Cardiac septum (tissue), 1 donor: ENCODE measurements around the gene TNK2. TPM values are rescaled to one million over a fixed set of nuclear protein-coding genes. Genes with fewer than 3 reads are reported as not detected.

Experiments
- DNase-seq: peaks from one replicate; pipeline ENCODE4 v3.0.0-alpha.2; 2020; ENCODE audit warnings: low spot score
- intact Hi-C: fragments of 100-400 bp; cut with DNase I; formaldehyde crosslinking; loops from one replicate; pipeline ENCODE4 v1.14.0; 2022
- total RNA-seq: library from RNA; stranded (reverse); fragmentation: NEBNext Ultra II Directional; extraction: Animal tissue kit (Norgen Biotek cat#: 25700); gene quantifications from one replicate; pipeline ENCODE4 v1.2.1, GENCODE V29; 2021
- donor health status: DM: no; HTN: no; CAD: no.

Gene TNK2
- total RNA-seq, 1 donor from 2014 or later: 48.3 TPM

DNA sequence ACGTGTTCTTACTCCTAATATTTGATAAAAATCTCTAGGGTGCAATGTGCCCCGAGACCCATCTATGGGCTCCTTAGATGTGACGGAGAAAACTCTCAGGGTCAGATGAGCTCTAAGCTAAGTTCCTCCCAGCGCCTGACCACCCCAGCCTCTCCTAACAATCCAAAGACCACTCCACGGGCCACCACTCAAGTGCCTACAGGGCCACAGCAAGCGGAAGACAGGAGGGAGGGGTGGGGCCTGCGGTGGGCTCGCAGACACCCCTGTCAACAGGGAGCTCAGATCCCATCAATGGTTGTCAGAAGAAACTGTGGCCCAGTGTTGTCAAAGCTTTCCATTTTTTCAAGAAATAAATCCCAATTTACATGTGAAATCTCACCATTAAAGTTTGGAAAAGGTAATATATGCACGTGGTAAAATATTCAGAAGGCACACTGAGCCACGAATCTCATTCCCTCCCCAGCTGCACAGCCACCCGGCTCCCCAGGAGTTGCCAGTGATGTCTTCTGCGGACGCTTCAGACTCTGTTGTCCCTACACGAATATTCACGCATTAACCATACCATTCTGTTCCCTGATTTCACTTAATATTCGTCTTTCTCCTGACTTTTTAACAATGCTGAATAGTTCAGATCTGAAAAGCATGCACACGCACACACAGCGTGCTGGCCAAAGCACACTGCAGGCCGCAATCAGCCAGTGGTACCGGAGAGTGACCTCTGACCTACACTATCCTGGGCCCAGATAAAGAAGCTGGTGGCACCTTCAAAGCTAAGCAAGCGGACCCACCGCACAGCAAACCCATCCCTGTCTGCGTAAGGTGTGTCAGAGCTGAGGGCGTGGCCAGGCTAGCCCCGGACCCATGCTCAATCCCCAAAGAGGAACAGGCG is 19.1 kb downstream of the TNK2 start:
- no peak for DNase-seq
- intact Hi-C loops: no loop called here

DNA sequence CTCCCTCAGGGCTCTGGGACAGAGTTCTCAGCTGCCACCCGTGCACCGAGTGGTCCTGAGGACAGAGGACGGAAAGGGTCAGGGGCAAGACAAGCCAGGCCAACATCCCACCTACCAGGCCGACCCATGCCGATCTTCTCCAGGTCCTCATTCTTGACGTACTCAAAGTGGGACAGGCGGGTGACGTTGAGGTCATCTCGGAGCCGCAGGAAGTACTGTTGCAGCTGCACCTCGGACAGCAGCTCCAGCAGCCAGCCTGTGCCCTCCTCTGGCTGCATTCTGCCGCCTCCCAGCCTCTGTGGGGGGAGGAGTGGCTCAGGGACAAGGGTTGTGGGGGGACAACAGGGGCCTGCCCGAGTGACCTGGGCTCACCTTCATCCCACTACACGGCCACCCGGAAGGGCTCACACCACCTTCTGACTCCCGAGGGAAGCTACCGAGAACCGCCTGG is 20.0 kb downstream of the TNK2 start:
- intact Hi-C loops: no loop called here
- DNase-seq: no peak

DNA sequence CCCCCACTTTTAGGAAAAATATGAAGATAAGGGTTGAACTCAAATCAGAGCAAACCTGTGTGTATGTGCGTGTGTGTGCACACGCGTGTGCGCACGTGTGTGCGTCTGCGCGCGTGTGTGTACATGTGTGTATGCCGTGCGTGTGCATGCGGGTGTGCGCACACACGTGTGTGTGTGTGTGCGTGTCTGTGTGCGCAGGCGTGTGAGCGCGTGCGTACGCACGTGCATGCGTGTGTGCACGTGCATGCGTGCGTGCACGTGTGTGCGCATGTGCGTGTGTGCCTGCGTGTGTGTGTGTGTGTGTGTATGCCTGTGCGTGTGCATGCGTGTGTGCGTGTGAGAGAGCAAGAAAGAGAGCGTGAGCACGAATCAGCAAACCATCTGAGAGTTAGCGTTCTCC is 20.7 kb downstream of the TNK2 start:
- DNase-seq: no peak

DNA sequence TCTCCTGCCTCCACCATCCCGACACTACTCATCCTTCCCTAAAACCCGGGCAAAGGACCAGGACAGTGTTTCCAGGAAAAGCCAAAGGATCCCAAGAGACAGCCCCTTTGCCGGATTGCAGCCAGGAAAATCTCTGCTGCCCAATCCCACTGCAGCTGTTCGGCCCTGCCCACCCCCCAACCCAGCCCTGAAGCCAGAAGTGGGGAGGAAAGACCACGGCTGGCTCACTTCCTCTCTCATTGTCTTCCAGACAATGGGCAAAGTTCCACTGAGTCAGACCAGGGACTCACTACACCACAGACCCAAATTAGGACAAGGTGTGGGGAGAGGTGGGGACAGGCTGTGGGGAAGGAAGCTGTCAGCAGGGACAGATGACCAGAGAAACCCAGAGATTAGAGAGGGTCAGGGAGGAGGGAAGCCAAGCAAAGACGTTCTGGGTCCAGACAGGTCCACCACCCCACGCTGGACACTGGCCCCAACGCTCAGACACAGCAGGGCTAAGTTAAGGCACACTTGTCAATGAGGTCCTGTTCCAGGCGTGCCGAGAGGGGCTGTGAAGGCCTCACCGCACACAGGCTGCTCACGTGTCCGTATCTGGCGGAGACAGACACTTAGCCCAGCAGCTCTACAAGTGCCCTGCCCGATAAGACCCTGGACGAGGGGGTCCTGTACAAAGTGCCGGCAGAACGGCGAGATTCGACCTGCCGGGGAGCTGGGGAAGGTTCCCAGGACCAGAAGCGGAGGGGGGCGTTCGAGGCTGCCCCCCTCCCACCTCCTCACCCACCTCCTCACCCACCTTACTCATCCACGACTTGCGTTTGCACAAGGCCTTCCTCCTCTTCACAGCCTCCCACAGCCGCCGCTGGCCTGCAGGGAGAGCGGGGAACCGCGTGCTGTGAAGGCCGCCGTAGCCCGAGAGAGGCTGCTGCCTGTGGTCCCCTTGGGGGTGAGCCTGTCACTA is 21.9 kb downstream of the TNK2 start:
- intact Hi-C loops: no loop called here
- DNase-seq: no peak

More for the DNA sequence above, 20.7 kb downstream of the TNK2 start:
- intact Hi-C loops: no loop called here

DNA sequence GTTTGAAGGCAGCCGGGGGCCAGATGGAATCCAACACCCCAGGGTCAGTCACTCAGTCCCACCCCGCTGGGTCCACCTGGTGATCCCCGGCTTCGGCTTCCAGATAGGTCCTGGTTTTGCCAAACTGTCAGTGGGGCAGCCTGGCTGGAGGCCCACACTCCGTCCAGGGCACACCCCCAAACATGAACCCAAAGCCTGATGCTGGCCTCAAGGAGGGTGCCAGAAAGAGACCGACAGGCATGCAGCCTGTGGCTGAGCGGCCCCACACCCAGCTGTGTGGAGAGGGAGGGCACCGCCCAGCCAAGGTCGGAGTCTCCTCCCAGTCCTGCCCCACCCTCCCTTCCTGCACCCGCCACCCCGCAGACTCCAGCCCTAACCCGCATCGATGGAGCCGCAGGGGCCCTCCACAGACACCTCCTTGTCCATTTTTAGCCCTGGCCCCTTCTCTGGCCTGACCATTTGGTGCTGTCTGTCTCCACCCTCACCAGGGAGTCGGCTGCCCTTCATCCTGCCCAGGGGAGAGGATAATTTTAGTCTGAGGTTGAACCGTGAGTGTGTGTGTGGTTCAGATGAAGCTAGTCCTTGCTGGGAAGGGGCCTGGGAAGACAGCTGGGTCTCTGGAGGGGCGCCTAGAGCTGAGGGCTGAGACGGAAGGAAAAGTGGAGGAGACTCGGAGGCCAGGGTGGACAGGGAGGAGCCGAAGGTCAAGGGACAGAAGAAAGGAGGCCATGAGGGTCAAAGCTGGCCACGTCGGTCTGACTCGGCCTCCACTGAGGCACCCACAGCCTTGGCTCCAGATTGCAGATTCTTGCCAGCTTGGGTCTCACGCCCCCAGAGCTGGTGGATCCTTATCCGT is 23.1 kb downstream of the TNK2 start:
- intact Hi-C loops: no loop called here
- no peak for DNase-seq

DNA sequence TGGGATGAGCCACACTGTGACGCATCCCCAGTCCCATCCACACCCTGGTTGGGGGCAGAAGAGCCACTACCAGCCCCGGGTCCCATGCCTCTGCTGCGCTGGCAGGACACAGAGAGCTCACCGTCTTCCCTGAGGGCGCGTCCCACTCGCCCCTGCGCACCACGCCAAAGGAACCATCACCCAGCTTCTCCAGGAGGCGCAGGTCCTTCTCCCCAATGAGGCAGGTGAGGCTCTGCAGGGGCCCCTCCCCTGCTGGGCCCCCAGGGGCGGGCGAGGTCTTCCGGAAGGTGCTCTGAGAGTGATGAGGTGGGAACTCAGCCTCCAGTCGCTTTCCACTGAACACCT is 23.7 kb downstream of the TNK2 start:
- DNase-seq: no peak
- intact Hi-C loops: no loop called here

DNA sequence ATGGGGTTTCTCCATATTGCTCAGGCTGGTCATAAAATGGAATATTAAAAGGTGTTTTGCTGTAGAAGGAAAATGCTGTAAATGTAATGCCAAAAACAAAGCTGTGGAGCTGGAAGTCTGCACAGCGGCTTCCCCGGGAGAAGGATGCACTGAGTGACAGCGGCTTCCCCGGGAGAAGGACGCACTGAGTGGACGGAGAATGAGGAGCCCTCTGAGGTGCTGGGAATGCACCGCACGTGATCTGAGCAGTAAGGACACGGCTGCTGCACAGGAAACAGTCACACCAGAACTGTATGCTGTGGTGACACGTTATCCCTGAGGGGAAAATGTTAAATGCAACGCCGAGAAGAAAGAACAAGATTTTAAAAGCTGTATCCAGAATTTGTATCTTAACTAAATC is 24.6 kb downstream of the TNK2 start:
- DNase-seq: no peak
- intact Hi-C loops: no loop called here

DNA sequence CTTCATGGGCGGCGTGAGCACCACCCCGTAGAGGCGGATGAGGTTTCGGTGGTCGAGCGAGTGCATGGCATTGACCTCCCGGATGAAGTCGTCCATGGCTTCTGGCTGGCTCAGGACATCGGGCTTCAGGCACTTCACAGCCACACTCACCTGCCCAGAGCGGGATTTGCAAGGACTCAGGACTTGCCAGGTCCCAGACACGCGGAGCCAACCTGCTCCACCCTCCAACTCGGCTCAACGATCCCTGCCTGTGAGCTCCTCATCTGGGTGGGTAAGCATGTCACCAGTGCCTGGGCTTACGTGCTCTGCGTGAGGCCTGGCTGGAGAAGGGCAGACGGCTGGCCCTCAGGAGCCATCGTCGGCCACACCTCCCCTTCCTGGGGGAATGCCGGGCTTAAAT is 25.2 kb downstream of the TNK2 start:
- DNase-seq: no peak
- intact Hi-C loops: no loop called here

DNA sequence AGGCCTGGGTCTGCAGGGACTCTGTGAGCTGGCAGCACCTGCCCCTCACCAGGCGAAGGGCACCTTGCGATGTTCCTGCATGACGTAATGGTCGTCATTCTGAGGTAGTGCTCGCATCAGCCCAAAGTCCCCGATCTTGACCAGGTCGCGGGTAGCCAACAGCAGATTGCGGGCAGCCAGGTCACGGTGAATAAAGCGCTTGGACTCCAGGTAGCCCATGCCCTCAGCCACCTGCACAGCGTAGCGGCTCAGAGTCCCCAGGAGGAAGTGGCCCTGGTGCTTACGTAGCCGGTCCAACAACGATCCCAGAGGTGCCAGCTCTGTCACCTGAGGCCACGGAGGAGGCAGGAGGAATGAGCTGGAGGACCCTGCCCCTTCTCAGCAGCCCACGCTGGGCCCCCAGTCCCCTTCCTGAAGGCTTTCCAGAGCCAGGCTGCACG is 26.3 kb downstream of the TNK2 start:
- intact Hi-C loops: no loop called here
- no peak for DNase-seq

DNA sequence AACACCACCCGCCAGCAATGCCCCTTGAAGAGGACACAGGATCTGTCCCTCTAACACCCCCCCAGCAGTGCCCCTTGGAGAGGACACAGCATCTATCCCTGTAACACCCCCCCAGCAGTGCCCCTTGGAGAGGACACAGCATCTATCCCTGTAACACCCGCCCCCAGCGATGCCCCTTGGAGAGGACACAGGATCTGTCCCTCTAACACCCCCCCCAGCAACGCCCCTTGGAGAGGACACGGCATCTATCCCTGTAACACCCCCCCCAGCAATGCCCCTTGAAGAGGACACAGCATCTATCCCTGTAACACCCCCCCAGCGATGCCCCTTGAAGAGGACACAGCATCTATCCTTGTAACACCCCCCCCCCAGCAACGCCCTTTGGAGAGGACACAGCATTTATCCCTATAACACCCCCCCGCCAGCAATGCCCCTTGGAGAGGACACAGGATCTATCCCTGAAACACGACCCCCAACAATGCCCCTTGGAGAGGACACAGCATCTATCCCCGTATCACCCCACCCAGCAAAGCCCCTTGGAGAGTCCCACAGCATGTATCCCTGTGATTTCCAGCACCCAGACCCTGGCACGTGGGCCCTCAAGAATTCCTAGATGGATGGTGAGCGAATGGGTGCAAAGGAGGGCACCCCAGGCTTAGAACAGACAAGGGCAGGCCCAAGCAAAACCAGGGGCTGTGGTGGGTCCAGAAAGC is 26.9 kb downstream of the TNK2 start:
- intact Hi-C loops: no loop called here
- DNase-seq: no peak

DNA sequence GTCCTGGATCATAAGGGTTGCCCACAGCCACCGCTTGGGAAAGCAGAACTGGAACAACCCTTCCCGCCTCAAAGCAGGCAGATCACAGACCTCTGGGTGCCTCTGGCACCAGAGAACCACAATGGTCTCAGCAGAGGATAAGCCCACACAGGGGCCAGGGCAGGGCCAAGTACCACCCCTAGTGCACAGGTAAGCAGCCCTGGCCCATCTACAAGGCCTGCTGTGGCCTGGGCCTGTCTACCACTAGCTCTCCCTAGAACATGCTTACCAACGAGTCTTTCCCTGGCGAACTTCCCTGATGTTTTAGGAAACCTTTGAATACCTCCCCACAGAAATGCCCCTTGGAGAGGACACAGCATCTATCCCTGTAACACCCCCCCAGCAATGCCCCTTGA is 28.3 kb downstream of the TNK2 start:
- DNase-seq: no peak
- intact Hi-C loops: no loop called here

DNA sequence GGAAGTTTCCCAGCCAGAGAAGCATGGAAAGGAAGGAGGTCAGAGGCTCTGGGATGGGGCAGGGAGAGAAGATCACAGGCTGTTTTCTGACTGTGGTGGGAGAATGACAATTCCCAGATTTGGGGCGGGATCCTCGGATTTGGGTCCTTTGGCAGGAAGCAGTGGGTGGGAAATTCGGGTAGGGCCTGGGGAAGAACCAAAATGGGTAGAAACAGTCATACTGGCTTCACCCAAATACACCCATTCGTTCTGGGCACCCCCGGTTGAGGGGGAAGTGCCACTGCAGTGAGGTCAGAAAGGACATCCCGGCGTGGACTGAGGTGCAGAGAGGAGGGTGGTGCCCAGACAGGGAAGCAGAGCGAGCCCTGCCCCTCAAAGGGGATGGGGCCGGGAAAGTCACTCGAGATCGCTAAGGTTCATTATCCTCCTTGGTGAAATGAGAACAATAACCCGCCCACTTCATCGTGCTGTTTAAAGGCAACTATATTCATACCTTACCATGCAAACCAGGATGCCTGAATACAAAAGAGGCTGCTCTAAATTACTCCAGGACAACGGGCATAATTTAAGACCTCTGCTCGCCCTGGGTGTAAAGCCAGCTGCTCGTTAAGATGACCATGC is 28.8 kb downstream of the TNK2 start:
- no peak for DNase-seq
- intact Hi-C loops: no loop called here

DNA sequence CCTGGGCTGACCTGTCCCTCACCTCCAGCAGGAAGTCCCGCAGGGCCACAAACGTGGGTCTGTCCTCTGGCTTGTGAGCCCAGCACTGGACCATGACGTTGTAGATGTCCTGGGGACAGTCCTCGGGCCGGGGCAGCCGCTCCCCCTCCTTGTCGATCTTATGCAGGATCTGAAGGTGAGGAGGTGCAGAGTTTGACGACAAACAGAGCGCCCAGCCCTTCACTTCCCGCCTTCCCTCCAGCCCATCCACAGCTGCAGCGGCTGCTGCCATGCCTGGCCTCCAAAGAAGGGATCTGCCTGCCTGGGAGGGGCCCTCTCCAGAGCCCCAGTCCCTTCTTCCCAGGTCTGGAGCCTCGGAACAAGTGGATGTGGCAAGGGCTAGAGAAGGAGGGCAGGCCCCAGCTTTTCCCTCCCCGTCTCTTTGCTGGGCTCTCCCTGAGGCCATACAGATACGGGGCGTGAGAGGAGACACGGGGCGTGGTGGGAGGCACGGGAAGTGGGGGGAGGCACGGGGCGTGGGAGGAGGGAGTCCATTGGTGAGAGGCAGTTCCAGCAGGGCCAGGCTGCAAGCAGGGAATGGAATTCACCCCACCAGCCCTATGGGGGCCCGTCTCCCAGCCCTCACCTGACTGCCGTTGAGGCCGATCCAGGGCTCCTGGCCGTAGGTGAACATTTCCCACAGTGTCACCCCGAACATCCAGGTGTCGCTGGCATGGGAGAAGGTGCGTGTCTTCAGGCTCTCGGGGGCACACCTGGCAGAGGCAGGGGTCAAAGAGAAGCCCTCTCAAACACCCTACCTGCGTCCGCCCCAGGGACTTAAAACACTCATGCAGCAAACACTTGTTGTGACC is 29.7 kb downstream of the TNK2 start:
- intact Hi-C loops: no loop called here

DNA sequence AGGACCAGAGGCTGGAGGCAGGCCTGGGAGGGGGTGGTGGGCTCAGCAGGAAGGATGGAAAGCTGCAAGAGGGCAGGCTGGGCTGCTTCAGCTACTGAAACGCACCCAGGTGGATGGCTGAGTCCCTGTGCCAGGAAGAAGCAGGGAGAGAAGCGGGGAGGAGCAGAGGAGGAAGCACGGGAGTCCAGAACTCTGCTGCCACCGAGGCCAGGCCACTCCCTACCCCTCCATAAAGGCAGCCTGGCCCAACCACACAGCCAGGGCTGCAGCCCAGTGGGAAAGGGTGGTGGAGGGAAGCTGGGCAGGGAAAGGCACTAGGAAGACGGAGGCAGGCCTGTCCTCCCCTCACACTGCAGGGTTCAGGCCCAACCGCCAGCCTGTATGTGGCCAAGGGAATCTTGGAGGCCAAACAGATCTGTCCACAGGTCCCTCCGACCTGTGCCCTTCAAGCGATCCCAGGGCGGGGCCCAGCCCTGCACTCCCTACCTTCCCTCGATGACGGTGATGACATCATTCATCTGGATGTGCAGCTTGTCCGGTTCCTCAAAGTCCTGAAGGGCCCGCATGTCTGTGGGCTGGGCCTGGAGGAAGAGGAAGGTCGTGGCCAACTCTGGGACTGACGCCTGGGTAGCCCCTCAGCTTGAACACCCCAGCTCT is 30.5 kb downstream of the TNK2 start:
- intact Hi-C loops: no loop called here
- no peak for DNase-seq

More for the DNA sequence above, 29.7 kb downstream of the TNK2 start:
- DNase-seq: no peak

DNA sequence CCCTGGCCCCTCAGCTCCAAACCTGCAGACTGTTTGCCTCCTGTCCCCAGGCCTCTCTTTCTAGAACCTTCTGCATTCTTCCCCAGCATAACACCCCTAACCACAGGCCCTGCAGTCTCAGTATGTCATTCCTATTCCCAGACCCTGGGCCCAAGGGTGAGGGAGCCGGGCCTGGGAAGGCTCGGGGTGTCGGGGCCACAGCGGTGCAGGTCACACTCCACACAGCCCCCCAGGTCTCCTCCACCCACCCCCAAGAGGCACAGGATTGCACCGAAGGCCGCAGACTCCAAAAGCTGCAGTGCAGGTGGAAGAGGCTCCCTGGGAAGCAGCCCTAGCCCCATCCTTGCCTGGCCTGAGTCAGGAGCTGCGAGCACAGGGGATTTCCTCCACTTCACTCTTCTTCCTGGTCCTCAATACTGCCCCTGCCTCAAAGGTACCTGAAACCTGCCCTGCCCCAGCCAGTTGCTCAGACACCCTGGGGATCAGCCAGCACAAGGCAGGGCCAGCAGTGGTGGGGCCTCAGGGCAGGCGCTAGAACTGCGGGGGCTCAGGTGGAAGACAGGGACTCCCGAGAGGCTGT is 31.1 kb downstream of the TNK2 start:
- intact Hi-C loops: no loop called here
- DNase-seq: no peak

DNA sequence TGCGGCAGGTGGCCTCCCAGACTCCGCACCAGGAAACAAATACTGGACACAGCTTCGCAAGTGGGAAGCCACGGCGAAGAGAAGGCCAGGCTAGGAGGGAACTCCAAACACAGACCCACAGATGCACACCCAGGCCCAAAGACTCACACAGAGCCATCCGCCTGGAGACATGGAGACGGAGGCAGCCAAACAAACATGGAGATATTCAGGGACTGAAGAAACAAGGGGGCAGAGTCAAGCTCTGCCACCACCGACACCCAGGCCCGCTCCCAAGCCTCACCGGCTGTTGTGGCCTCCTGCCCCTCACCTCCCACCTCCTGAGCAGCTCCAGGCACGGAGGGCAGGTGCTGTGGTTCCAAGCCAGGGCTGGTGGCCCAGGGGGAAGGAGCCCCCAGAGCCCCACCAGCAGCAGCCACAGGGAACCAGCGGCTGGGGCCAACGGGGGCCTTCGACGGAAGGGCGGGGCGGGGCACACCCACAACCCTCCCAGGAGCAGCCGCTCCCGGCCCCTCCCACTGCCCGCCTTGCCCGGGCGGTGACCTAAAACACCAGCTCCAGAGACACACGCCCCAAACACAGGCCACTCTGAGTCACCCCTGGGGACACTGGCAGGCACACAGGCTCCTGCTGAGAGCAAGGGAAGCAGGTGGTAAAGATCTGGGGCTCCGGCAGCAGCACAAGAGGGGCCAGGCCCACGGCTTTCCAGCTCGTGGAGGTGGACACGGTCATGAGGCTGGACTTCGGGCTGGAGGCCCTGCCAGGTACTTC is 31.9 kb downstream of the TNK2 start:
- no peak for DNase-seq
- intact Hi-C loops: no loop called here
